Prostate gland (tissue), 2 donors: Measurements from ENCODE around the gene IGFLR1.

Experiments used
- POLR2A ChIP-seq: fragments of 450-650 bp; IDR thresholded peaks from one replicate; pipeline ENCODE4 v1.6.1; 2016; ENCODE audit warnings: antibody characterized with exemption, mild to moderate bottlenecking
- TF ChIP-seq, protein P1 (sequence below), 4 experiments: fragments of 200-600 bp in 2 of 4; fragments of 450-650 bp in 2 of 4; sonication (generic) in 2 of 4; IDR thresholded peaks; 1 replicate in 3 of 4; 2 replicates in 1 of 4; pipeline ENCODE4 v1.5.1; 2016 to 2019; ENCODE audit warnings: antibody characterized with exemption in 4 of 4, mild to moderate bottlenecking in 2 of 4, moderate library complexity in 2 of 4

DNA sequence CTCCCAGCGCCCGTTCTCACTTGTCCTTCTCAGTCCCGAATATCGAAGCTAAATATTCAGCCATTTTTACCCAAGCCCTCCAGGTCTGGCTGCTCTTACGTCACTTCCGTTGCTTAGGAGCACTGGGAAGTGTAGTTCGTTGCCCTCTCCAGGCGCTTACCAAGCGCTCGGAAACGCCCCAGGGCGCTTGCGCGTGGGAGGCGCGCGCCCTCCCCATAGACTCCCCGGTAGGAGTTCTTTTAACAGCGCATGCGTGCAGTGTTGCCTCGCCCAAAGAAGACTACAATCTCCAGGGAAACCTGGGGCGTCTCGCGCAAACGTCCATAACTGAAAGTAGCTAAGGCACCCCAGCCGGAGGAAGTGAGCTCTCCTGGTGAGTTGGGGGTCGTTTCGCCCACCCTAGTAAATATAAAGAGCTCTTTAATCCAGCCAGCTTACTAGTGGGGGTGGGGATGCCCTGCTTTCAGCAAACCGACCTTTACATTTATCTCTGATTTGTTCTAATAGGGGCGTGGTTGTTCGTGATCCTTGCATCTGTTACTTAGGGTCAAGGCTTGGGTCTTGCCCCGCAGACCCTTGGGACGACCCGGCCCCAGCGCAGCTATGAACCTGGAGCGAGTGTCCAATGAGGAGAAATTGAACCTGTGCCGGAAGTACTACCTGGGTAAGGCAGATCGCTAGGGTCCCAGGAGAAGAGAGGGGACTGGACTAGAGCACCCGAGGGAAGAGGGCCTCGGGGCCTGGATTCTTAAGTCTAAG, 3.3 kb upstream of the IGFLR1 start, which contains the start of the genes PSENEN and U2AF1L4:
- TF ChIP-seq, protein P1, sequence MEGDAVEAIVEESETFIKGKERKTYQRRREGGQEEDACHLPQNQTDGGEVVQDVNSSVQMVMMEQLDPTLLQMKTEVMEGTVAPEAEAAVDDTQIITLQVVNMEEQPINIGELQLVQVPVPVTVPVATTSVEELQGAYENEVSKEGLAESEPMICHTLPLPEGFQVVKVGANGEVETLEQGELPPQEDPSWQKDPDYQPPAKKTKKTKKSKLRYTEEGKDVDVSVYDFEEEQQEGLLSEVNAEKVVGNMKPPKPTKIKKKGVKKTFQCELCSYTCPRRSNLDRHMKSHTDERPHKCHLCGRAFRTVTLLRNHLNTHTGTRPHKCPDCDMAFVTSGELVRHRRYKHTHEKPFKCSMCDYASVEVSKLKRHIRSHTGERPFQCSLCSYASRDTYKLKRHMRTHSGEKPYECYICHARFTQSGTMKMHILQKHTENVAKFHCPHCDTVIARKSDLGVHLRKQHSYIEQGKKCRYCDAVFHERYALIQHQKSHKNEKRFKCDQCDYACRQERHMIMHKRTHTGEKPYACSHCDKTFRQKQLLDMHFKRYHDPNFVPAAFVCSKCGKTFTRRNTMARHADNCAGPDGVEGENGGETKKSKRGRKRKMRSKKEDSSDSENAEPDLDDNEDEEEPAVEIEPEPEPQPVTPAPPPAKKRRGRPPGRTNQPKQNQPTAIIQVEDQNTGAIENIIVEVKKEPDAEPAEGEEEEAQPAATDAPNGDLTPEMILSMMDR (IDR thresholded peaks at IDR 0.05): peak in 2 of 4 experiments; percentile 26 to 48
- peak; percentile 56 for TF ChIP-seq POLR2A
